HCT116 (cell line): ENCODE results near the gene C1QTNF4. TPM values are rescaled to one million over a fixed set of nuclear protein-coding genes. Genes with fewer than 3 reads are reported as not detected.
"Not testable (repeated sequence)": the region's sequence is repeated elsewhere in the genome, so short reads cannot be mapped to it uniquely, and the experiment has no call there.

Source experiments
- ATAC-seq: fragments of 200-7000 bp; cut with Tn5 transposase; 2 replicates; pipeline ENCODE4 v1.9.1; 2020; ENCODE audit warnings: mild to moderate bottlenecking, moderate library complexity
- BruUV-seq: library from RNA; stranded (reverse); fragments of 400-500 nt; replicated peaks from 2 replicates; lab custom pipeline; 2021; lab: Mats Ljungman, UMichigan
- CTCF ChIA-PET: fragments of 300-600 bp; sonication (Branson Sonifier 250); formaldehyde crosslinking; loops from one replicate; lab custom pipeline; 2021; ENCODE audit warnings: antibody characterized with exemption; lab: Charles Lee
- POLR2A ChIA-PET: fragments of 300-600, 350-600 bp; sonication (Branson Sonifier 250); formaldehyde crosslinking; loops from one replicate; lab custom pipeline; 2021; ENCODE audit warnings: antibody characterized with exemption; lab: Charles Lee
- RAD21 ChIA-PET, 2 experiments: fragments of 300-600 bp; sonication (Branson Sonifier 250); formaldehyde crosslinking; loops; one replicate each; lab custom pipeline; 2023; ENCODE audit warnings: low total read pairs in 2 of 2; ENCODE audit not compliant: uncharacterized antibody in 2 of 2, unreplicated experiment in 2 of 2, low non-redundant PET in 1 of 2; lab: Charles Lee
- DNase-seq: peaks from one replicate; pipeline ENCODE4 v3.0.0-alpha.2; 2010; ENCODE audit warnings: low read depth, low spot score
- H2AFZ ChIP-seq: fragments of 200-600 bp; shearing (Covaris generic), sonication (generic); 2 replicates; pipeline ENCODE4 v1.6.1; 2017; ENCODE audit warnings: low read depth, mixed run types, mixed read lengths, antibody characterized with exemption, low read length; ENCODE audit not compliant: poor library complexity, severe bottlenecking
- H3K27ac ChIP-seq: 2 replicates; pipeline ENCODE4 v1.5.1; 2012; ENCODE audit warnings: low read depth, low read length
- H3K27me3 ChIP-seq: fragments of 200-600 bp; sonication (generic); 2 replicates; pipeline ENCODE4 v1.6.1; 2016; ENCODE audit warnings: mixed run types, low read length, mixed read lengths; ENCODE audit not compliant: insufficient read depth
- H3K36me3 ChIP-seq, 2 experiments: fragments of 200-500 bp in 1 of 2; fragments of 200-600 bp in 1 of 2; sonication (Bioruptor generic) in 1 of 2; sonication (generic) in 1 of 2; 2 replicates each; pipeline versions ENCODE4 v1.5.1 to v1.6.1; 2014 to 2016; ENCODE audit warnings: low read length in 2 of 2, inconsistent platforms in 1 of 2, mixed read lengths in 1 of 2, mixed run types in 1 of 2; ENCODE audit not compliant: insufficient read depth in 2 of 2, control insufficient read depth in 1 of 2
- H3K4me1 ChIP-seq, 2 experiments: fragments of 200-600 bp in 1 of 2; sonication (generic) in 1 of 2; 2 replicates each; pipeline versions ENCODE4 v1.5.1 to v1.6.1; 2012 to 2017; ENCODE audit warnings: low read length in 2 of 2, inconsistent platforms in 1 of 2, mild to moderate bottlenecking in 1 of 2, mixed read lengths in 1 of 2, mixed run types in 1 of 2, moderate library complexity in 1 of 2; ENCODE audit not compliant: insufficient read depth in 2 of 2, control insufficient read depth in 1 of 2
- H3K4me2 ChIP-seq: fragments of 200-600 bp; sonication (generic); 2 replicates; pipeline ENCODE4 v1.6.1; 2017; ENCODE audit warnings: mixed run types, low read length, mixed read lengths
- H3K4me3 ChIP-seq, 2 experiments: fragments of 200-600 bp in 1 of 2; sonication (generic) in 1 of 2; replicated peaks in 1 of 2; 2 replicates each; pipeline ENCODE4 v1.5.1; 2011 to 2016; ENCODE audit warnings: low read length in 2 of 2, control low read depth in 1 of 2, low read depth in 1 of 2, mild to moderate bottlenecking in 1 of 2, mixed read lengths in 1 of 2, mixed run types in 1 of 2
- H3K79me2 ChIP-seq: fragments of 200-600 bp; sonication (generic); 2 replicates; pipeline ENCODE4 v1.6.1; 2017; ENCODE audit warnings: mild to moderate bottlenecking, mixed run types, low read length, moderate library complexity, mixed read lengths; ENCODE audit not compliant: insufficient read depth
- H3K9ac ChIP-seq: fragments of 200-600 bp; sonication (generic); 2 replicates; pipeline ENCODE4 v1.6.1; 2016; ENCODE audit warnings: low read length, mixed read lengths
- H3K9me2 ChIP-seq: fragments of 200-600 bp; sonication (generic), shearing (Covaris generic); 2 replicates; pipeline ENCODE4 v1.6.1; 2017; ENCODE audit warnings: mixed run types, mild to moderate bottlenecking, moderate library complexity; ENCODE audit not compliant: insufficient read depth
- H3K9me3 ChIP-seq, 2 experiments: fragments of 200-500 bp in 1 of 2; fragments of 200-600 bp in 1 of 2; sonication (Bioruptor generic) in 1 of 2; sonication (generic) in 1 of 2; 2 replicates each; pipeline ENCODE4 v1.6.1; 2014 to 2017; ENCODE audit warnings: low read length in 2 of 2, mixed read lengths in 2 of 2, inconsistent platforms in 1 of 2, low read depth in 1 of 2, mild to moderate bottlenecking in 1 of 2, mixed run types in 1 of 2, moderate library complexity in 1 of 2; ENCODE audit not compliant: control insufficient read depth in 1 of 2, insufficient read depth in 1 of 2
- H4K20me1 ChIP-seq: fragments of 200-600 bp; sonication (generic), shearing (Covaris generic); 2 replicates; pipeline ENCODE4 v1.6.1; 2017; ENCODE audit warnings: mixed run types, mild to moderate bottlenecking, moderate library complexity; ENCODE audit not compliant: insufficient read depth
- CBX3 ChIP-seq: IDR thresholded peaks from 2 replicates; pipeline ENCODE4 v1.6.1; 2012; ENCODE audit warnings: low read depth
- EZH2 ChIP-seq: fragments of 200-600 bp; sonication (generic); IDR thresholded peaks from 2 replicates; pipeline ENCODE4 v1.6.1; 2017; ENCODE audit warnings: antibody characterized with exemption, mixed run types
- FOSL1 ChIP-seq: IDR thresholded peaks from 2 replicates; pipeline ENCODE4 v1.6.1; 2012; ENCODE audit warnings: low read depth
- SIN3A ChIP-seq: IDR thresholded peaks from 2 replicates; pipeline ENCODE4 v1.6.1; 2012; ENCODE audit warnings: low read depth
- TCF7L2 ChIP-seq: IDR thresholded peaks from 2 replicates; pipeline ENCODE4 v1.7.0; 2011; ENCODE audit warnings: borderline replicate concordance, inconsistent platforms; ENCODE audit not compliant: insufficient read depth, insufficient read length; ENCODE audit errors: extremely low read depth
- ZFX ChIP-seq: fragments of 450-650 bp; IDR thresholded peaks from 2 replicates; pipeline ENCODE4 v1.6.1; 2017
- intact Hi-C: fragments of 100-400 bp; cut with micrococcal nuclease; formaldehyde crosslinking; loops from 2 replicates; pipeline ENCODE4 v1.10.0; 2022
- total RNA-seq: library from RNA; stranded (reverse); gene quantifications from one replicate; pipeline ENCODE4 v1.2.1, GENCODE V29; 2021; ENCODE audit not compliant: unreplicated experiment
- TF ChIP-seq, protein P1 (sequence below): IDR thresholded peaks from 2 replicates; pipeline ENCODE4 v1.6.1; 2011; ENCODE audit warnings: mild to moderate bottlenecking, low read length, moderate library complexity; ENCODE audit not compliant: insufficient replicate concordance; ENCODE audit errors: extremely low read depth

C1QTNF4 gene
- total RNA-seq, 1 experiment from 2014 or later, result 0.34 TPM

GRCh38 chr11:47642099-47642855, 48.1 kb upstream of the C1QTNF4 start, which contains the start of gene MTCH2 (continued):
- TF ChIP-seq FOSL1, result no peak; the same call in 1 of the 2 replicates
- peak; percentile 67 for TF ChIP-seq TCF7L2
- TF ChIP-seq ZFX, result peak; percentile 89
- TF ChIP-seq CBX3, result no peak; the same call in 1 of the 2 replicates

GRCh38 chr11:47641600-47642098, 47.4 kb upstream of the C1QTNF4 start:
- H3K27ac ChIP-seq, result peak overlapping the region; percentile 84
- peak overlapping the region; percentile 70 to 92 for H3K4me3 ChIP-seq
- ChIA-PET POLR2A (no interaction called here), RAD21 (no interaction called here)
- ATAC-seq, result no peak
- H3K27me3 ChIP-seq, result no peaks in the 10 kb centered on the region
- intact Hi-C loops, result loop anchor here (1.0 to 5.0 kb wide), 2 partner anchors 88 to 126 kb away; partner anchors contain the start of genes CELF1 and FNBP4
- no peaks in the 10 kb centered on the region for H4K20me1 ChIP-seq
- peak overlapping the region; percentile 79 for H3K4me2 ChIP-seq
- peaks cover 49% of the 10 kb centered on the region for H3K79me2 ChIP-seq
- no peaks in the 10 kb centered on the region for H3K9me2 ChIP-seq
- TF ChIP-seq EZH2 (no peak), SIN3A (no peak)
- TF ChIP-seq, protein P1, sequence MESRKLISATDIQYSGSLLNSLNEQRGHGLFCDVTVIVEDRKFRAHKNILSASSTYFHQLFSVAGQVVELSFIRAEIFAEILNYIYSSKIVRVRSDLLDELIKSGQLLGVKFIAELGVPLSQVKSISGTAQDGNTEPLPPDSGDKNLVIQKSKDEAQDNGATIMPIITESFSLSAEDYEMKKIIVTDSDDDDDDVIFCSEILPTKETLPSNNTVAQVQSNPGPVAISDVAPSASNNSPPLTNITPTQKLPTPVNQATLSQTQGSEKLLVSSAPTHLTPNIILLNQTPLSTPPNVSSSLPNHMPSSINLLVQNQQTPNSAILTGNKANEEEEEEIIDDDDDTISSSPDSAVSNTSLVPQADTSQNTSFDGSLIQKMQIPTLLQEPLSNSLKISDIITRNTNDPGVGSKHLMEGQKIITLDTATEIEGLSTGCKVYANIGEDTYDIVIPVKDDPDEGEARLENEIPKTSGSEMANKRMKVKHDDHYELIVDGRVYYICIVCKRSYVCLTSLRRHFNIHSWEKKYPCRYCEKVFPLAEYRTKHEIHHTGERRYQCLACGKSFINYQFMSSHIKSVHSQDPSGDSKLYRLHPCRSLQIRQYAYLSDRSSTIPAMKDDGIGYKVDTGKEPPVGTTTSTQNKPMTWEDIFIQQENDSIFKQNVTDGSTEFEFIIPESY, result no peak
- TF ChIP-seq, all 23 proteins: peak for 0
- Histone ChIP-seq H3K36me3 (peaks cover 12 to 22% of the 10 kb centered on the region in 2 experiments), H3K9ac (peak overlapping the region; percentile 93), H3K4me1 (peaks cover 8 to 19% of the 10 kb centered on the region in 2 experiments), H2AFZ (no peak overlapping the region), H3K9me3 (no peaks in the 10 kb centered on the region)
- DNase-seq, result no peak
- CTCF ChIA-PET, result no interaction called here
- TSS peak; percentile 82 for BruUV-seq

- H4K20me1 ChIP-seq, H3K4me2 ChIP-seq, H3K9ac ChIP-seq, CTCF ChIA-PET, POLR2A ChIA-PET, H3K9me3 ChIP-seq, BruUV-seq, ATAC-seq, H3K9me2 ChIP-seq, H2AFZ ChIP-seq, H3K27ac ChIP-seq, DNase-seq, H3K27me3 ChIP-seq: not testable (repeated sequence)
- RAD21 ChIA-PET, result interaction anchor here in 1 of 2 experiments (0.6 kb wide), 1 partner anchor 215 kb away, joined by 3 read pairs; no protein-coding TSS in a partner anchor
- Histone ChIP-seq H3K4me1 (peaks cover 8 to 19% of the 10 kb centered on the region in 2 experiments), H3K36me3 (peaks cover 14 to 22% of the 10 kb centered on the region in 2 experiments), H3K4me3 (peak overlapping the region in 1 of 2 experiments; percentile 70; a peak in 1 of 4 replicates), H3K79me2 (peaks cover 49% of the 10 kb centered on the region)
- intact Hi-C loops, result loop anchor here (5.0 kb wide), 1 partner anchor 127 kb away; the partner anchor contains the start of gene FNBP4
Observed at GRCh38 chr11:47640506-47640905, 46.3 kb upstream of the C1QTNF4 start.

- H3K27ac ChIP-seq, POLR2A ChIA-PET, ATAC-seq, H4K20me1 ChIP-seq, H3K9me3 ChIP-seq, H3K27me3 ChIP-seq, H3K9me2 ChIP-seq, H3K4me2 ChIP-seq, H3K9ac ChIP-seq, CTCF ChIA-PET, intact Hi-C loops, BruUV-seq, H3K4me3 ChIP-seq, H2AFZ ChIP-seq, DNase-seq, H3K4me1 ChIP-seq, RAD21 ChIA-PET: not testable (repeated sequence)
- Histone ChIP-seq H3K79me2 (peaks cover 39% of the 10 kb centered on the region), H3K36me3 (peaks cover 27 to 40% of the 10 kb centered on the region in 2 experiments)
Observed at GRCh38 chr11:47636331-47636730, 42.1 kb upstream of the C1QTNF4 start.
